Lung (tissue), 12 donors: ENCODE results near the gene LINC00305. TPM values are rescaled to one million over a fixed set of nuclear protein-coding genes. Genes with fewer than 3 reads are reported as not detected.
A peak's percentile ranks its signal among the peaks of the same experiment; 100 is the strongest.

Source experiments
- ATAC-seq: fragments of 200-7000 bp; cut with Tn5 transposase; one replicate; pipeline ENCODE4 v1.9.1; 2020; ENCODE audit warnings: moderate number of reproducible peaks; ENCODE audit not compliant: insufficient read depth, low FRiP score
- DNase-seq, 3 donors: peaks; one replicate each; pipeline ENCODE4 v3.0.0-alpha.2; 2013 to 2017
- H3K27ac ChIP-seq, 2 donors: one replicate each; pipeline ENCODE4 v1.5.1; 2013; ENCODE audit warnings: mild to moderate bottlenecking in 2 of 2, moderate library complexity in 2 of 2, control low read depth in 1 of 2, inconsistent platforms in 1 of 2, low read depth in 1 of 2, low read length in 1 of 2
- H3K27me3 ChIP-seq, 3 donors: one replicate each; pipeline ENCODE4 v1.5.1; 2013; ENCODE audit warnings: low read length in 2 of 3; ENCODE audit not compliant: control insufficient read depth in 3 of 3, insufficient read depth in 3 of 3
- H3K36me3 ChIP-seq, 4 donors: one replicate each; pipeline ENCODE4 v1.5.1; 2013; ENCODE audit warnings: low read length in 4 of 4, mild to moderate bottlenecking in 1 of 4, moderate library complexity in 1 of 4; ENCODE audit not compliant: control insufficient read depth in 4 of 4, insufficient read depth in 4 of 4
- H3K4me1 ChIP-seq, 5 donors: one replicate each; pipeline ENCODE4 v1.5.1; 2013; ENCODE audit warnings: low read length in 5 of 5, mild to moderate bottlenecking in 2 of 5, moderate library complexity in 1 of 5; ENCODE audit not compliant: control insufficient read depth in 5 of 5, insufficient read depth in 5 of 5
- H3K4me3 ChIP-seq: one replicate; pipeline ENCODE4 v1.5.1; 2013; ENCODE audit warnings: mild to moderate bottlenecking, control low read depth, moderate library complexity
- H3K9ac ChIP-seq, 2 donors: one replicate each; pipeline ENCODE4 v1.5.1; 2013; ENCODE audit warnings: low read length in 2 of 2, control low read depth in 1 of 2; ENCODE audit not compliant: insufficient read depth in 1 of 2
- H3K9me3 ChIP-seq, 4 donors: one replicate each; pipeline ENCODE4 v1.5.1; 2013; ENCODE audit warnings: low read length in 3 of 4, mild to moderate bottlenecking in 1 of 4, moderate library complexity in 1 of 4; ENCODE audit not compliant: control insufficient read depth in 4 of 4, insufficient read depth in 3 of 4
- CTCF ChIP-seq: IDR thresholded peaks from 2 replicates; pipeline ENCODE4 v1.5.1; 2012; ENCODE audit warnings: mild to moderate bottlenecking; ENCODE audit errors: control extremely low read depth, extremely low read depth
- WGBS, 2 donors: extraction: QIAGEN DNeasy Blood & Tissue Kit; methylation state at CpG; one replicate each; pipeline ENCODE4 v1.1.7; 2013; 5-methylcytosine and 5-hydroxymethylcytosine counted together
- polyA plus RNA-seq, 2 donors: library from polyadenylated mRNA; stranded (reverse); fragments of 200-250 nt; gene quantifications; one replicate each; pipeline ENCODE4 v1.2.1, GENCODE V29; 2013
- total RNA-seq, 2 donors: library from RNA; depleted of rRNA in 1 of 2; stranded (reverse); fragments of >200 nt in 1 of 2; gene quantifications; one replicate each; pipeline ENCODE4 v1.2.1, GENCODE V29; 2014 to 2021
- donor health status: control.
- donor health status: control.
- donor health status: Bipolar disorder and iron deficiency.
- donor health status: healthy.
- donor health status: DM: yes; HTN: yes; CAD: no.

The LINC00305 gene
- total and polyA plus RNA-seq, 4 donors: 0.44 TPM; not detected in 3

GRCh38 chr18:64165906-64166305 is 17.0 kb upstream of the LINC00305 start:
- no peak for TF ChIP-seq CTCF
- Histone ChIP-seq H3K27ac (no peak overlapping the region), H3K4me1 (peaks cover 0 to 1% (median 0%) of the 10 kb centered on the region in 5 donors), H3K27me3 (no peaks in the 10 kb centered on the region), H3K4me3 (no peak overlapping the region), H3K36me3 (no peaks in the 10 kb centered on the region), H3K9me3 (no peaks in the 10 kb centered on the region), H3K9ac (no peak overlapping the region)
- ATAC-seq (no peak), DNase-seq (peak in 2 of 3 donors; percentile 3 to 10)
- 64 to 75% methylated on average over 2 of the region's 2 CpGs for WGBS, 2 donors

- no peak for DNase-seq
- H3K9ac ChIP-seq: no peak overlapping the region
- no peaks in the 10 kb centered on the region for H3K36me3 ChIP-seq
- 94 to 95% methylated on average over 4 of the region's 4 CpGs for WGBS, 2 donors
- H3K4me3 ChIP-seq: no peak overlapping the region
- H3K9me3 ChIP-seq: no peaks in the 10 kb centered on the region
- TF ChIP-seq CTCF: no peak
- no peak overlapping the region for H3K27ac ChIP-seq
- H3K4me1 ChIP-seq: peaks cover 0 to 1% (median 0%) of the 10 kb centered on the region in 5 donors
- no peaks in the 10 kb centered on the region for H3K27me3 ChIP-seq
- ATAC-seq: no peak
Observed at GRCh38 chr18:64164883-64165282, 16.0 kb upstream of the LINC00305 start.

- H3K27me3 ChIP-seq: no peaks in the 10 kb centered on the region
- ATAC-seq (no peak), DNase-seq (no peak)
- no peak overlapping the region for H3K27ac ChIP-seq
- no peak overlapping the region for H3K9ac ChIP-seq
- no peaks in the 10 kb centered on the region for H3K4me1 ChIP-seq
- no peaks in the 10 kb centered on the region for H3K36me3 ChIP-seq
- TF ChIP-seq CTCF: no peak
- H3K9me3 ChIP-seq: no peaks in the 10 kb centered on the region
- no peak overlapping the region for H3K4me3 ChIP-seq
- 92 to 95% methylated on average over 11 of the region's 11 CpGs for WGBS, 2 donors
Observed at GRCh38 chr18:64149916-64150438, 1.1 kb upstream of the LINC00305 start.

GRCh38 chr18:64142904-64143303 is 6.0 kb downstream of the LINC00305 start:
- 89 to 91% methylated on average over 1 of the region's 1 CpG for WGBS, 2 donors

More at GRCh38 chr18:64142904-64143303, 6.0 kb downstream of the LINC00305 start:
- no peaks in the 10 kb centered on the region for H3K27me3 ChIP-seq
- no peaks in the 10 kb centered on the region for H3K36me3 ChIP-seq
- TF ChIP-seq CTCF: no peak
- H3K9ac ChIP-seq: no peak overlapping the region
- ATAC-seq (no peak), DNase-seq (no peak)
- H3K4me1 ChIP-seq: peaks cover 0 to 4% (median 0%) of the 10 kb centered on the region in 5 donors
- no peaks in the 10 kb centered on the region for H3K9me3 ChIP-seq
- no peak overlapping the region for H3K4me3 ChIP-seq
- H3K27ac ChIP-seq: no peak overlapping the region
